K562 (cell line): ENCODE data around the gene RASSF1. TPM values are rescaled to one million over a fixed set of nuclear protein-coding genes. Genes with fewer than 3 reads are reported as not detected.

Experiments
- ARID2 ChIP-seq: fragments of 450-650 bp; IDR thresholded peaks from 2 replicates; pipeline ENCODE4 v1.6.1; 2017; ENCODE audit warnings: antibody characterized with exemption, mild to moderate bottlenecking
- CREM ChIP-seq: IDR thresholded peaks from 2 replicates; pipeline ENCODE4 v1.6.1; 2014; ENCODE audit warnings: antibody characterized with exemption, low read depth
- ESRRB ChIP-seq: fragments of 250-450 bp; sonication (Bioruptor Pico); IDR thresholded peaks from 2 replicates; pipeline ENCODE4 v1.5.0; 2020; ENCODE audit warnings: mild to moderate bottlenecking, moderate library complexity, borderline replicate concordance
- ETV6 ChIP-seq, 3 experiments: fragments of 150-350 bp in 1 of 3; sonication (generic) in 1 of 3; formaldehyde crosslinking in 1 of 3; IDR thresholded peaks; 2 replicates each; pipeline versions ENCODE4 v1.6.1 to v1.8.0; 2014 to 2022; ENCODE audit warnings: borderline replicate concordance in 2 of 3, low read depth in 2 of 3, antibody characterized with exemption in 1 of 3, low read length in 1 of 3, mild to moderate bottlenecking in 1 of 3, missing genetic modification reagents in 1 of 3
- MCM3 ChIP-seq: fragments of 450-650 bp; IDR thresholded peaks from 2 replicates; pipeline ENCODE4 v1.6.1; 2016
- MED1 ChIP-seq: sonication (generic); formaldehyde crosslinking; IDR thresholded peaks from 2 replicates; pipeline ENCODE4 v1.8.1; 2023; ENCODE audit warnings: missing genetic modification reagents, borderline replicate concordance
- MYC ChIP-seq, 2 experiments: fragments of 250-450 bp in 1 of 2; sonication (Bioruptor Pico) in 1 of 2; IDR thresholded peaks; 2 replicates each; pipeline versions ENCODE4 v1.5.1 to v1.6.1; 2012 to 2021; ENCODE audit warnings: low read depth in 2 of 2, borderline replicate concordance in 1 of 2, improper control_type of control experiment in 1 of 2, low read length in 1 of 2, mild to moderate bottlenecking in 1 of 2, moderate library complexity in 1 of 2
- NFE2 ChIP-seq: IDR thresholded peaks from 2 replicates; pipeline ENCODE4 v1.6.1; 2014; ENCODE audit warnings: antibody characterized with exemption, low read depth
- OTX1 ChIP-seq: fragments of 450-650 bp; formaldehyde crosslinking; IDR thresholded peaks from 2 replicates; pipeline ENCODE4 v1.4.0; 2022; ENCODE audit warnings: mild to moderate bottlenecking
- RAD51 ChIP-seq: fragments of 450-650 bp; IDR thresholded peaks from 2 replicates; pipeline ENCODE4 v1.7.1; 2016; ENCODE audit warnings: low read depth, mild to moderate bottlenecking, borderline replicate concordance
- SMARCB1 ChIP-seq: IDR thresholded peaks from 2 replicates; pipeline ENCODE4 v1.6.1; 2011; ENCODE audit warnings: improper control_type of control experiment, low read depth; ENCODE audit not compliant: insufficient read length
- TBP ChIP-seq: optimal IDR thresholded peaks from 2 replicates; pipeline ENCODE3; 2011; ENCODE audit warnings: low read depth, low read length, improper control_type of control experiment
- TRIM24 ChIP-seq, 2 experiments: fragments of 450-650 bp; IDR thresholded peaks; 2 replicates each; pipeline ENCODE4 v1.6.1; 2016
- XRCC4 ChIP-seq: IDR thresholded peaks from one replicate; pipeline ENCODE4 v1.6.1; 2011; ENCODE audit not compliant: insufficient read depth, insufficient read length; ENCODE audit errors: extremely low read depth
- ZC3H11A ChIP-seq: IDR thresholded peaks from 2 replicates; pipeline ENCODE4 v1.6.1; 2012; ENCODE audit warnings: low read depth, low read length, improper control_type of control experiment
- ZKSCAN1 ChIP-seq: fragments of 150-350 bp; IDR thresholded peaks from 2 replicates; pipeline ENCODE4 v1.6.1; 2016; ENCODE audit warnings: low read depth, low read length
- ZNF212 ChIP-seq: fragments of 450-650 bp; formaldehyde crosslinking; IDR thresholded peaks from 2 replicates; pipeline ENCODE4 v1.4.0; 2020; ENCODE audit warnings: mild to moderate bottlenecking
- ZNF717 ChIP-seq: fragments of 250-450 bp; sonication (Bioruptor Pico); IDR thresholded peaks from 2 replicates; pipeline ENCODE4 v1.5.0; 2021
- polyA plus RNA-seq, 8 experiments: library from polyadenylated mRNA; depleted of rRNA in 4 of 8; stranded (reverse) in 5 of 8; unstranded in 3 of 8; fragments of >200 nt; fragmentation: Nextera tagmentation in 2 of 8; fragmentation: Illumina TruSeq in 1 of 8; extraction: Ambion mirVana in 2 of 8; extraction: Trizol in 1 of 8; gene quantifications; 2 replicates each; pipeline versions ENCODE4 v1.2.1 to v1.2.3, GENCODE V29; 2011 to 2014; ENCODE audit warnings: inconsistent platforms in 1 of 8, missing spikeins in 1 of 8
- total RNA-seq, 7 experiments: library from RNA; depleted of rRNA in 6 of 7; stranded (reverse); fragments of >200 nt in 6 of 7; fragmentation: Illumina TruSeq in 2 of 7; extraction: Trizol in 2 of 7; gene quantifications; 2 replicates each; pipeline versions ENCODE4 v1.2.1 to v1.2.3, GENCODE V29; 2011 to 2021; ENCODE audit warnings: low replicate concordance in 1 of 7
- TF ChIP-seq, protein P1 (sequence below): fragments of 450-650 bp; IDR thresholded peaks from 2 replicates; pipeline ENCODE4 v1.6.1; 2017; ENCODE audit warnings: antibody characterized with exemption
- TF ChIP-seq, protein P2 (sequence below): fragments of 450-650 bp; formaldehyde crosslinking; IDR thresholded peaks from 2 replicates; pipeline ENCODE4 v1.4.0; 2020; ENCODE audit warnings: mild to moderate bottlenecking, moderate library complexity
- TF ChIP-seq, protein P3 (sequence below): fragments of 450-650 bp; IDR thresholded peaks from 2 replicates; pipeline ENCODE4 v1.6.1; 2016; ENCODE audit warnings: mild to moderate bottlenecking
- TF ChIP-seq, protein P4 (sequence below): fragments of 450-650 bp; formaldehyde crosslinking; IDR thresholded peaks from 2 replicates; pipeline ENCODE4 v1.4.0; 2022; ENCODE audit warnings: missing genetic modification characterization

RASSF1 gene
- total and polyA plus RNA-seq, 9 of the 15 experiments (the other 6 are each of a cell fraction or from before 2014, with no cell fraction given) = 3.6 to 57.1 (median 24.6) TPM

DNA sequence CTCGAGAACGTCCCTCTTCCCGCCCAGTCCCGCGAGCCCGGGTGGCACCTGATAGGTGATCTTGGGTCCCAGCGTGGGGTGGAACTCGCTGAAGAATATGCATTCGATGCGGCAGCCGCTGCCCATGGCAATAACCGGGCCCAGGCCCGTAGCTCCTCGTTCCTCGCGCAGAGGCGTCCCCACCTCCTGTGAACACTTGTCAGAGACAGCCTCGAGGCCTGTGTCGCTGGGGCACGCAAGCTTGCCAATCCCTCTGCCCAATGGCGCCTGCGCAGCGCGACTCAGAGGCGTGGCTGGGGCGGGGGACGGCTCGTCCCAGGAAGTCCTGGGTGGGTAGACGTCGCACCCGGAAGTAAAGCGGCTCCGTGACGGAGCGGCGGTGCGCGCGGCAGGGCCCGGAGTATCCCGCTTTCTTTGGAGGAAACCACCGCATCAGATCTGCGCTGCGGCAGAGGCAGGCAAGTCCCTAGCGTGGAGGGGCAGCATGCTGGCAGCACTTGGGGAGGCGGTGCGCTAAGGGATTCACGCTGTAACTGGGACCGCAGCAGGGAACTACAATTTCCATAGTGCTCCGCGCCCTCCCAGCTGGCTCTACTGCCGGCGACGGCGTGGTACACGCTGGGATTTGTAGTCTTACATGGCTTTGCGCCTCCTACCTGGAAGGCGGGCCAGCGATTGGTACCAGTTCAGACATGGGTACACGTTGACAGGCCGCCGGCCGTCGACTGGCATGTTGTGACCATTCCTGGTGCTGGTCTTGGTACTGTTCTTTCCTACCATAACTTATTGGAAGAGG is 10.1 kb upstream of the RASSF1 start, which contains the start of the genes CYB561D2 and NPRL2 (continued):
- TF ChIP-seq, protein P1, sequence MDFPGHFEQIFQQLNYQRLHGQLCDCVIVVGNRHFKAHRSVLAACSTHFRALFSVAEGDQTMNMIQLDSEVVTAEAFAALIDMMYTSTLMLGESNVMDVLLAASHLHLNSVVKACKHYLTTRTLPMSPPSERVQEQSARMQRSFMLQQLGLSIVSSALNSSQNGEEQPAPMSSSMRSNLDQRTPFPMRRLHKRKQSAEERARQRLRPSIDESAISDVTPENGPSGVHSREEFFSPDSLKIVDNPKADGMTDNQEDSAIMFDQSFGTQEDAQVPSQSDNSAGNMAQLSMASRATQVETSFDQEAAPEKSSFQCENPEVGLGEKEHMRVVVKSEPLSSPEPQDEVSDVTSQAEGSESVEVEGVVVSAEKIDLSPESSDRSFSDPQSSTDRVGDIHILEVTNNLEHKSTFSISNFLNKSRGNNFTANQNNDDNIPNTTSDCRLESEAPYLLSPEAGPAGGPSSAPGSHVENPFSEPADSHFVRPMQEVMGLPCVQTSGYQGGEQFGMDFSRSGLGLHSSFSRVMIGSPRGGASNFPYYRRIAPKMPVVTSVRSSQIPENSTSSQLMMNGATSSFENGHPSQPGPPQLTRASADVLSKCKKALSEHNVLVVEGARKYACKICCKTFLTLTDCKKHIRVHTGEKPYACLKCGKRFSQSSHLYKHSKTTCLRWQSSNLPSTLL = no peak
- TF ChIP-seq MED1 (CRISPR knock-in tag) (no peak), MYC (IDR thresholded peaks at IDR 0.05; ENCODE audit: low read depth, low read length) (peak; percentile 48; the same call in 1 of the 2 replicates), MYC (CRISPR knock-in tag; IDR thresholded peaks at IDR 0.05; ENCODE audit: borderline replicate concordance, low read depth) (no peak; the same call in 1 of the 2 replicates), TBP (peak; percentile 46), OTX1 (CRISPR knock-in tag) (no peak), RAD51 (no peak), ETV6 (IDR thresholded peaks at IDR 0.05; ENCODE audit: borderline replicate concordance in 1 of 2, low read depth in 2 of 2, low read length in 1 of 2) (no peak), ETV6 (CRISPR knock-in tag; IDR thresholded peaks at IDR 0.05; ENCODE audit: borderline replicate concordance) (no peak), ZNF717 (no peak), XRCC4 (no peak), SMARCB1 (no peak), ZC3H11A (no peak), MCM3 (no peak), ARID2 (no peak), NFE2 (no peak), TRIM24 (IDR thresholded peaks at IDR 0.05) (no peak), ESRRB (CRISPR knock-in tag) (no peak), ZKSCAN1 (no peak), CREM (peak; percentile 94), ZNF212 (CRISPR knock-in tag) (no peak)
- TF ChIP-seq, protein P2, sequence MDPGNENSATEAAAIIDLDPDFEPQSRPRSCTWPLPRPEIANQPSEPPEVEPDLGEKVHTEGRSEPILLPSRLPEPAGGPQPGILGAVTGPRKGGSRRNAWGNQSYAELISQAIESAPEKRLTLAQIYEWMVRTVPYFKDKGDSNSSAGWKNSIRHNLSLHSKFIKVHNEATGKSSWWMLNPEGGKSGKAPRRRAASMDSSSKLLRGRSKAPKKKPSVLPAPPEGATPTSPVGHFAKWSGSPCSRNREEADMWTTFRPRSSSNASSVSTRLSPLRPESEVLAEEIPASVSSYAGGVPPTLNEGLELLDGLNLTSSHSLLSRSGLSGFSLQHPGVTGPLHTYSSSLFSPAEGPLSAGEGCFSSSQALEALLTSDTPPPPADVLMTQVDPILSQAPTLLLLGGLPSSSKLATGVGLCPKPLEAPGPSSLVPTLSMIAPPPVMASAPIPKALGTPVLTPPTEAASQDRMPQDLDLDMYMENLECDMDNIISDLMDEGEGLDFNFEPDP (CRISPR knock-in tag) = no peak
- TF ChIP-seq, protein P3, sequence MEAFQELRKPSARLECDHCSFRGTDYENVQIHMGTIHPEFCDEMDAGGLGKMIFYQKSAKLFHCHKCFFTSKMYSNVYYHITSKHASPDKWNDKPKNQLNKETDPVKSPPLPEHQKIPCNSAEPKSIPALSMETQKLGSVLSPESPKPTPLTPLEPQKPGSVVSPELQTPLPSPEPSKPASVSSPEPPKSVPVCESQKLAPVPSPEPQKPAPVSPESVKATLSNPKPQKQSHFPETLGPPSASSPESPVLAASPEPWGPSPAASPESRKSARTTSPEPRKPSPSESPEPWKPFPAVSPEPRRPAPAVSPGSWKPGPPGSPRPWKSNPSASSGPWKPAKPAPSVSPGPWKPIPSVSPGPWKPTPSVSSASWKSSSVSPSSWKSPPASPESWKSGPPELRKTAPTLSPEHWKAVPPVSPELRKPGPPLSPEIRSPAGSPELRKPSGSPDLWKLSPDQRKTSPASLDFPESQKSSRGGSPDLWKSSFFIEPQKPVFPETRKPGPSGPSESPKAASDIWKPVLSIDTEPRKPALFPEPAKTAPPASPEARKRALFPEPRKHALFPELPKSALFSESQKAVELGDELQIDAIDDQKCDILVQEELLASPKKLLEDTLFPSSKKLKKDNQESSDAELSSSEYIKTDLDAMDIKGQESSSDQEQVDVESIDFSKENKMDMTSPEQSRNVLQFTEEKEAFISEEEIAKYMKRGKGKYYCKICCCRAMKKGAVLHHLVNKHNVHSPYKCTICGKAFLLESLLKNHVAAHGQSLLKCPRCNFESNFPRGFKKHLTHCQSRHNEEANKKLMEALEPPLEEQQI = no peak
- TF ChIP-seq, protein P4, sequence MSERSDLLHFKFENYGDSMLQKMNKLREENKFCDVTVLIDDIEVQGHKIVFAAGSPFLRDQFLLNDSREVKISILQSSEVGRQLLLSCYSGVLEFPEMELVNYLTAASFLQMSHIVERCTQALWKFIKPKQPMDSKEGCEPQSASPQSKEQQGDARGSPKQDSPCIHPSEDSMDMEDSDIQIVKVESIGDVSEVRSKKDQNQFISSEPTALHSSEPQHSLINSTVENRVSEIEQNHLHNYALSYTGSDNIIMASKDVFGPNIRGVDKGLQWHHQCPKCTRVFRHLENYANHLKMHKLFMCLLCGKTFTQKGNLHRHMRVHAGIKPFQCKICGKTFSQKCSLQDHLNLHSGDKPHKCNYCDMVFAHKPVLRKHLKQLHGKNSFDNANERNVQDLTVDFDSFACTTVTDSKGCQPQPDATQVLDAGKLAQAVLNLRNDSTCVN = no peak
